RWPE2 (cell line): ENCODE results near the gene DAGLA.

Source experiments
- ATAC-seq: fragments of 200-7000 bp; cut with Tn5 transposase; 3 replicates; pipeline ENCODE4 v1.9.1; 2021; ENCODE audit warnings: low read depth
- DNase-seq: peaks from one replicate; pipeline ENCODE4 v3.0.0-alpha.2; 2020; ENCODE audit warnings: low spot score
- H3K27ac ChIP-seq: fragments of 450-650 bp; 2 replicates; pipeline ENCODE4 v1.5.1; 2017; ENCODE audit warnings: mild to moderate bottlenecking; ENCODE audit not compliant: poor library complexity, severe bottlenecking
- H3K27me3 ChIP-seq: fragments of 250-450 bp; sonication (Bioruptor Pico); 2 replicates; pipeline ENCODE4 v1.5.1; 2021; ENCODE audit warnings: mild to moderate bottlenecking, moderate library complexity; ENCODE audit not compliant: insufficient read depth, poor library complexity, severe bottlenecking
- H3K36me3 ChIP-seq: fragments of 250-450 bp; sonication (Bioruptor Pico); 2 replicates; pipeline ENCODE4 v1.5.1; 2020; ENCODE audit warnings: low read depth, mild to moderate bottlenecking, moderate library complexity
- H3K4me1 ChIP-seq: fragments of 250-450 bp; sonication (Bioruptor Pico); 2 replicates; pipeline ENCODE4 v1.5.1; 2021; ENCODE audit warnings: mild to moderate bottlenecking, moderate library complexity; ENCODE audit not compliant: insufficient read depth, poor library complexity, severe bottlenecking
- H3K4me3 ChIP-seq: fragments of 250-450 bp; sonication (Bioruptor Pico); 2 replicates; pipeline ENCODE4 v1.5.1; 2021; ENCODE audit warnings: mild to moderate bottlenecking, moderate library complexity; ENCODE audit not compliant: severe bottlenecking
- H3K9me3 ChIP-seq: fragments of 250-450 bp; sonication (Bioruptor Pico); 2 replicates; pipeline ENCODE4 v1.5.1; 2021; ENCODE audit warnings: mild to moderate bottlenecking, moderate library complexity; ENCODE audit not compliant: severe bottlenecking
- CTCF ChIP-seq: fragments of 450-650 bp; IDR thresholded peaks from one replicate; pipeline ENCODE4 v1.5.1; 2017; ENCODE audit warnings: mild to moderate bottlenecking, moderate library complexity; ENCODE audit not compliant: poor library complexity, severe bottlenecking

Gene DAGLA

GRCh38 chr11:61733120-61733978, 53.2 kb downstream of the DAGLA start:
- H3K4me1 ChIP-seq = peaks cover 25% of the 10 kb centered on the region
- TF ChIP-seq CTCF = peak; percentile 96
- DNase-seq (no peak), ATAC-seq (peak; percentile 46)
- no peak overlapping the region for H3K4me3 ChIP-seq
- H3K27ac ChIP-seq = no peak overlapping the region
- no peaks in the 10 kb centered on the region for H3K27me3 ChIP-seq
- H3K9me3 ChIP-seq = no peaks in the 10 kb centered on the region
- H3K36me3 ChIP-seq = no peaks in the 10 kb centered on the region

- Histone ChIP-seq H3K27ac (no peak overlapping the region), H3K4me3 (no peak overlapping the region), H3K9me3 (no peaks in the 10 kb centered on the region), H3K4me1 (peaks cover 11% of the 10 kb centered on the region), H3K27me3 (no peaks in the 10 kb centered on the region), H3K36me3 (no peaks in the 10 kb centered on the region)
- no peak for DNase-seq
- ATAC-seq = no peak
- no peak for TF ChIP-seq CTCF
Measured at GRCh38 chr11:61734767-61735166, 54.6 kb downstream of the DAGLA start.

GRCh38 chr11:61735391-61735790, 55.2 kb downstream of the DAGLA start:
- no peaks in the 10 kb centered on the region for H3K27me3 ChIP-seq

GRCh38 chr11:61736310-61736709, 56.1 kb downstream of the DAGLA start:
- Histone ChIP-seq H3K9me3 (no peaks in the 10 kb centered on the region), H3K27me3 (no peaks in the 10 kb centered on the region), H3K4me1 (no peaks in the 10 kb centered on the region), H3K27ac (no peak overlapping the region), H3K36me3 (no peaks in the 10 kb centered on the region), H3K4me3 (no peak overlapping the region)
- ATAC-seq (peak; percentile 43), DNase-seq (no peak)
- no peak for TF ChIP-seq CTCF

More at GRCh38 chr11:61735391-61735790, 55.2 kb downstream of the DAGLA start:
- H3K4me3 ChIP-seq = no peak overlapping the region
- no peak for TF ChIP-seq CTCF
- H3K4me1 ChIP-seq = peaks cover 4% of the 10 kb centered on the region
- DNase-seq (no peak), ATAC-seq (no peak)
- H3K36me3 ChIP-seq = no peaks in the 10 kb centered on the region
- H3K27ac ChIP-seq = no peak overlapping the region
- H3K9me3 ChIP-seq = no peaks in the 10 kb centered on the region

- no peaks in the 10 kb centered on the region for H3K27me3 ChIP-seq
- H3K36me3 ChIP-seq = no peaks in the 10 kb centered on the region
- ATAC-seq (no peak), DNase-seq (no peak)
- no peak for TF ChIP-seq CTCF
- no peak overlapping the region for H3K27ac ChIP-seq
- H3K4me3 ChIP-seq = no peak overlapping the region
- H3K4me1 ChIP-seq = no peaks in the 10 kb centered on the region
- no peaks in the 10 kb centered on the region for H3K9me3 ChIP-seq
Measured at GRCh38 chr11:61737131-61737530, 56.9 kb downstream of the DAGLA start.
